Measurements from ENCODE around the gene NFAT5.

GRCh38 chr16:69554495-69554894 lies 11.3 kb upstream of the NFAT5 start:
- no peak for TF ChIP-seq ZBTB7A (IDR thresholded peaks at IDR 0.05; ENCODE audit: low read depth)
- TF ChIP-seq EP300 (IDR thresholded peaks at IDR 0.05; ENCODE audit: borderline replicate concordance) = no peak
- TF ChIP-seq TEAD4 (IDR thresholded peaks at IDR 0.05) = no peak
- no peak for TF ChIP-seq YY1 (IDR thresholded peaks at IDR 0.05; ENCODE audit: low read depth)
- TF ChIP-seq CREB1 (IDR thresholded peaks at IDR 0.05; ENCODE audit: low read depth) = no peak
- TF ChIP-seq MAX (IDR thresholded peaks at IDR 0.05) = no peak
- no peak for TF ChIP-seq REST (IDR thresholded peaks at IDR 0.05; ENCODE audit: low read depth)
- no peak for TF ChIP-seq RAD21 (IDR thresholded peaks at IDR 0.05; ENCODE audit: low read depth)
- TF ChIP-seq CEBPB (IDR thresholded peaks at IDR 0.05) = no peak
- TF ChIP-seq NFIC (IDR thresholded peaks at IDR 0.05) = no peak
- TF ChIP-seq USF1 (IDR thresholded peaks at IDR 0.05) = peak; percentile 68

Data from Ishikawa (cell line).